WTC11 (cell line): ENCODE measurements around the gene TGFBI. TPM values are rescaled to one million over a fixed set of nuclear protein-coding genes. Genes with fewer than 3 reads are reported as not detected.

Experiments
- ATAC-seq: fragments of 200-7000 bp; cut with Tn5 transposase; 2 replicates; pipeline ENCODE4 v1.10.0; 2021; ENCODE audit warnings: mild to moderate bottlenecking, moderate library complexity
- CTCF ChIA-PET: fragments of 300-600 bp; sonication (Branson Sonifier 250); formaldehyde crosslinking; loops from one replicate; lab custom pipeline; 2021; ENCODE audit warnings: antibody characterized with exemption; lab: Charles Lee
- POLR2A ChIA-PET: fragments of 350-600 bp; sonication (Branson Sonifier 250); formaldehyde crosslinking; loops from one replicate; lab custom pipeline; 2021; ENCODE audit warnings: antibody characterized with exemption; lab: Charles Lee
- DNase-seq: peaks from one replicate; pipeline ENCODE4 v3.0.0; 2021; ENCODE audit warnings: low spot score
- H3K27ac Mint-ChIP-seq: 2 replicates; pipeline ENCODE4 v1.8.0; 2021; ENCODE audit warnings: mixed read lengths
- H3K27me3 Mint-ChIP-seq: 2 replicates; pipeline ENCODE4 v1.8.0; 2021; ENCODE audit warnings: low read depth, mild to moderate bottlenecking, moderate library complexity, mixed read lengths
- H3K36me3 Mint-ChIP-seq: 2 replicates; pipeline ENCODE4 v1.8.0; 2021; ENCODE audit warnings: mixed read lengths
- H3K4me1 Mint-ChIP-seq: 2 replicates; pipeline ENCODE4 v1.8.0; 2022; ENCODE audit warnings: mixed read lengths
- H3K4me3 Mint-ChIP-seq: 2 replicates; pipeline ENCODE4 v1.8.0; 2021; ENCODE audit warnings: mild to moderate bottlenecking, moderate library complexity, mixed read lengths
- H3K9me3 Mint-ChIP-seq: 2 replicates; pipeline ENCODE4 v1.8.0; 2021; ENCODE audit warnings: mixed read lengths
- CBFB ChIP-seq: sonication (generic); formaldehyde crosslinking; IDR thresholded peaks from 2 replicates; pipeline ENCODE4 v1.8.1; 2022; ENCODE audit warnings: mild to moderate bottlenecking, low read depth, missing genetic modification reagents
- CREM ChIP-seq: sonication (generic); formaldehyde crosslinking; IDR thresholded peaks from 2 replicates; pipeline ENCODE4 v1.8.1; 2022; ENCODE audit warnings: mild to moderate bottlenecking, missing genetic modification reagents, moderate library complexity
- ELF4 ChIP-seq: sonication (generic); formaldehyde crosslinking; IDR thresholded peaks from 2 replicates; pipeline ENCODE4 v1.8.1; 2022; ENCODE audit warnings: low read depth, mild to moderate bottlenecking, moderate library complexity, missing genetic modification reagents
- NR1H2 ChIP-seq: sonication (generic); formaldehyde crosslinking; IDR thresholded peaks from 2 replicates; pipeline ENCODE4 v1.9.0; 2021; ENCODE audit warnings: mild to moderate bottlenecking, moderate library complexity, missing genetic modification reagents
- NR2C2 ChIP-seq: sonication (generic); formaldehyde crosslinking; IDR thresholded peaks from 2 replicates; pipeline ENCODE4 v1.8.0; 2022; ENCODE audit warnings: mild to moderate bottlenecking, missing genetic modification reagents
- SOX15 ChIP-seq: fragments of 250-450 bp; sonication (Bioruptor Pico); IDR thresholded peaks from 2 replicates; pipeline ENCODE4 v1.9.0; 2021; ENCODE audit warnings: mild to moderate bottlenecking
- ZNF396 ChIP-seq: fragments of 250-450 bp; sonication (Bioruptor Pico); IDR thresholded peaks from 2 replicates; pipeline ENCODE4 v1.8.0; 2021; ENCODE audit warnings: mild to moderate bottlenecking, moderate library complexity, borderline replicate concordance
- total RNA-seq: library from RNA; stranded (reverse); gene quantifications from 3 replicates; pipeline ENCODE4 v1.2.3, GENCODE V29; 2021
- TF ChIP-seq, protein P1 (sequence below): sonication (generic); formaldehyde crosslinking; IDR thresholded peaks from 2 replicates; pipeline ENCODE4 v1.8.0; 2023; ENCODE audit warnings: missing genetic modification reagents
- TF ChIP-seq, protein P2 (sequence below): sonication (generic); formaldehyde crosslinking; IDR thresholded peaks from 2 replicates; pipeline ENCODE4 v1.8.1; 2022; ENCODE audit warnings: missing genetic modification reagents, borderline replicate concordance
- TF ChIP-seq, protein P3 (sequence below): sonication (generic); formaldehyde crosslinking; IDR thresholded peaks from 2 replicates; pipeline ENCODE4 v1.8.0; 2022; ENCODE audit warnings: mild to moderate bottlenecking, missing genetic modification reagents
- TF ChIP-seq, protein P4 (sequence below): sonication (generic); formaldehyde crosslinking; IDR thresholded peaks from 2 replicates; pipeline ENCODE4 v1.8.1; 2023; ENCODE audit warnings: mild to moderate bottlenecking, missing genetic modification reagents
- TF ChIP-seq, protein P5 (sequence below): sonication (generic); formaldehyde crosslinking; IDR thresholded peaks from 2 replicates; pipeline ENCODE4 v1.8.1; 2022; ENCODE audit warnings: mild to moderate bottlenecking, missing genetic modification reagents, moderate library complexity, borderline replicate concordance
- TF ChIP-seq, protein P6 (sequence below): sonication (generic); formaldehyde crosslinking; IDR thresholded peaks from 2 replicates; pipeline ENCODE4 v1.8.0; 2022; ENCODE audit warnings: mild to moderate bottlenecking, missing genetic modification reagents
- TF ChIP-seq, protein P7 (sequence below): sonication (generic); formaldehyde crosslinking; IDR thresholded peaks from 2 replicates; pipeline ENCODE4 v1.8.0; 2022; ENCODE audit warnings: mild to moderate bottlenecking, missing genetic modification reagents
- TF ChIP-seq, protein P8 (sequence below): fragments of 250-450 bp; sonication (Bioruptor Pico); IDR thresholded peaks from 2 replicates; pipeline ENCODE4 v1.8.0; 2021; ENCODE audit warnings: mild to moderate bottlenecking

Gene TGFBI
- total RNA-seq, 1 experiment from 2014 or later = 7.2 TPM

DNA sequence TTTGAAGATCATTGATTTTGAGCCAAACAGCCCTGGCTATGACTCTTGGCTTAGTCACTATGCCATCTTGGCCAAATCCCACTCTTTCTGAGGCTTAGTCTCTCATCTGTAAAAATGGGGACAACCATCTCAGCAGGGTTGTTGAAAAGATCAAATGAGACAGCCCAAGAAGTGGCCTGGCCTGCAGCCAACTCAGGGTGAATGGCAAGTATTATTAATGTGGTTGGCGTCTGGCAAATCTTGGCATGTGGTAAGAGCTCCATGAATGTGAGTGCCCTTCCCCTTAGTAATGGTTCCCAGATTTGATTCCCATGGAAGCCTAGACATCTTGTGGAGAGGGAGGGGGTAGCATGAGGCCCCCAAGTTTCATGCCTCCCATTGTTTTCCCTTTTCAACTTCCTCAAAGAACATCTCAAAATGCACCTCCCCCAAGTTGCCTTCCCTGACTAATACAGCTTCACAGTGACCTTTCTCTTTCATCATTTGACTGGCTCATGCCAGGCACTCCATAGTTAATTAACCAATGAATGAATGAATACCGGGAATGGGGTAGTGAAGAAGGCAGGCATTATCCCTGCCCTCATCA is 11.8 kb upstream of the TGFBI start:
- Mint-ChIP-seq H3K9me3 (no peaks in the 10 kb centered on the region), H3K27ac (no peak overlapping the region), H3K4me1 (peaks cover 4% of the 10 kb centered on the region; the same call in 1 of the 2 replicates), H3K27me3 (peaks cover 5% of the 10 kb centered on the region; the same call in 1 of the 2 replicates), H3K4me3 (no peak overlapping the region), H3K36me3 (no peaks in the 10 kb centered on the region)
- no peak for DNase-seq
- ChIA-PET CTCF (no interaction called here), POLR2A (no interaction called here)
- ATAC-seq = no peak
- TF ChIP-seq, protein P1, sequence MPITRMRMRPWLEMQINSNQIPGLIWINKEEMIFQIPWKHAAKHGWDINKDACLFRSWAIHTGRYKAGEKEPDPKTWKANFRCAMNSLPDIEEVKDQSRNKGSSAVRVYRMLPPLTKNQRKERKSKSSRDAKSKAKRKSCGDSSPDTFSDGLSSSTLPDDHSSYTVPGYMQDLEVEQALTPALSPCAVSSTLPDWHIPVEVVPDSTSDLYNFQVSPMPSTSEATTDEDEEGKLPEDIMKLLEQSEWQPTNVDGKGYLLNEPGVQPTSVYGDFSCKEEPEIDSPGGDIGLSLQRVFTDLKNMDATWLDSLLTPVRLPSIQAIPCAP (CRISPR knock-in tag) = no peak
- TF ChIP-seq NR2C2 = no peak
- TF ChIP-seq, protein P2, sequence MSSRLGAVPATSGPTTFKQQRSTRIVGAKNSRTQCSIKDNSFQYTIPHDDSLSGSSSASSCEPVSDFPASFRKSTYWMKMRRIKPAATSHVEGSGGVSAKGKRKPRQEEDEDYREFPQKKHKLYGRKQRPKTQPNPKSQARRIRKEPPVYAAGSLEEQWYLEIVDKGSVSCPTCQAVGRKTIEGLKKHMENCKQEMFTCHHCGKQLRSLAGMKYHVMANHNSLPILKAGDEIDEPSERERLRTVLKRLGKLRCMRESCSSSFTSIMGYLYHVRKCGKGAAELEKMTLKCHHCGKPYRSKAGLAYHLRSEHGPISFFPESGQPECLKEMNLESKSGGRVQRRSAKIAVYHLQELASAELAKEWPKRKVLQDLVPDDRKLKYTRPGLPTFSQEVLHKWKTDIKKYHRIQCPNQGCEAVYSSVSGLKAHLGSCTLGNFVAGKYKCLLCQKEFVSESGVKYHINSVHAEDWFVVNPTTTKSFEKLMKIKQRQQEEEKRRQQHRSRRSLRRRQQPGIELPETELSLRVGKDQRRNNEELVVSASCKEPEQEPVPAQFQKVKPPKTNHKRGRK (CRISPR knock-in tag) = no peak
- no peak for TF ChIP-seq CREM (CRISPR knock-in tag)
- TF ChIP-seq ZNF396 (CRISPR knock-in tag) = no peak
- TF ChIP-seq, protein P3, sequence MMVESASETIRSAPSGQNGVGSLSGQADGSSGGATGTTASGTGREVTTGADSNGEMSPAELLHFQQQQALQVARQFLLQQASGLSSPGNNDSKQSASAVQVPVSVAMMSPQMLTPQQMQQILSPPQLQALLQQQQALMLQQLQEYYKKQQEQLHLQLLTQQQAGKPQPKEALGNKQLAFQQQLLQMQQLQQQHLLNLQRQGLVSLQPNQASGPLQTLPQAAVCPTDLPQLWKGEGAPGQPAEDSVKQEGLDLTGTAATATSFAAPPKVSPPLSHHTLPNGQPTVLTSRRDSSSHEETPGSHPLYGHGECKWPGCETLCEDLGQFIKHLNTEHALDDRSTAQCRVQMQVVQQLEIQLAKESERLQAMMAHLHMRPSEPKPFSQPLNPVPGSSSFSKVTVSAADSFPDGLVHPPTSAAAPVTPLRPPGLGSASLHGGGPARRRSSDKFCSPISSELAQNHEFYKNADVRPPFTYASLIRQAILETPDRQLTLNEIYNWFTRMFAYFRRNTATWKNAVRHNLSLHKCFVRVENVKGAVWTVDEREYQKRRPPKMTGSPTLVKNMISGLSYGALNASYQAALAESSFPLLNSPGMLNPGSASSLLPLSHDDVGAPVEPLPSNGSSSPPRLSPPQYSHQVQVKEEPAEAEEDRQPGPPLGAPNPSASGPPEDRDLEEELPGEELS = no peak
- TF ChIP-seq, protein P4, sequence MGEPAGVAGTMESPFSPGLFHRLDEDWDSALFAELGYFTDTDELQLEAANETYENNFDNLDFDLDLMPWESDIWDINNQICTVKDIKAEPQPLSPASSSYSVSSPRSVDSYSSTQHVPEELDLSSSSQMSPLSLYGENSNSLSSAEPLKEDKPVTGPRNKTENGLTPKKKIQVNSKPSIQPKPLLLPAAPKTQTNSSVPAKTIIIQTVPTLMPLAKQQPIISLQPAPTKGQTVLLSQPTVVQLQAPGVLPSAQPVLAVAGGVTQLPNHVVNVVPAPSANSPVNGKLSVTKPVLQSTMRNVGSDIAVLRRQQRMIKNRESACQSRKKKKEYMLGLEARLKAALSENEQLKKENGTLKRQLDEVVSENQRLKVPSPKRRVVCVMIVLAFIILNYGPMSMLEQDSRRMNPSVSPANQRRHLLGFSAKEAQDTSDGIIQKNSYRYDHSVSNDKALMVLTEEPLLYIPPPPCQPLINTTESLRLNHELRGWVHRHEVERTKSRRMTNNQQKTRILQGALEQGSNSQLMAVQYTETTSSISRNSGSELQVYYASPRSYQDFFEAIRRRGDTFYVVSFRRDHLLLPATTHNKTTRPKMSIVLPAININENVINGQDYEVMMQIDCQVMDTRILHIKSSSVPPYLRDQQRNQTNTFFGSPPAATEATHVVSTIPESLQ (CRISPR knock-in tag) = no peak
- no peak for TF ChIP-seq SOX15 (CRISPR knock-in tag)
- no peak for TF ChIP-seq NR1H2 (CRISPR knock-in tag)
- TF ChIP-seq, protein P5, sequence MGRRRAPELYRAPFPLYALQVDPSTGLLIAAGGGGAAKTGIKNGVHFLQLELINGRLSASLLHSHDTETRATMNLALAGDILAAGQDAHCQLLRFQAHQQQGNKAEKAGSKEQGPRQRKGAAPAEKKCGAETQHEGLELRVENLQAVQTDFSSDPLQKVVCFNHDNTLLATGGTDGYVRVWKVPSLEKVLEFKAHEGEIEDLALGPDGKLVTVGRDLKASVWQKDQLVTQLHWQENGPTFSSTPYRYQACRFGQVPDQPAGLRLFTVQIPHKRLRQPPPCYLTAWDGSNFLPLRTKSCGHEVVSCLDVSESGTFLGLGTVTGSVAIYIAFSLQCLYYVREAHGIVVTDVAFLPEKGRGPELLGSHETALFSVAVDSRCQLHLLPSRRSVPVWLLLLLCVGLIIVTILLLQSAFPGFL (CRISPR knock-in tag) = no peak
- no peak for TF ChIP-seq ELF4
- TF ChIP-seq, protein P6, sequence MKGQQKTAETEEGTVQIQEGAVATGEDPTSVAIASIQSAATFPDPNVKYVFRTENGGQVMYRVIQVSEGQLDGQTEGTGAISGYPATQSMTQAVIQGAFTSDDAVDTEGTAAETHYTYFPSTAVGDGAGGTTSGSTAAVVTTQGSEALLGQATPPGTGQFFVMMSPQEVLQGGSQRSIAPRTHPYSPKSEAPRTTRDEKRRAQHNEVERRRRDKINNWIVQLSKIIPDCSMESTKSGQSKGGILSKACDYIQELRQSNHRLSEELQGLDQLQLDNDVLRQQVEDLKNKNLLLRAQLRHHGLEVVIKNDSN (CRISPR knock-in tag) = no peak
- TF ChIP-seq, protein P7, sequence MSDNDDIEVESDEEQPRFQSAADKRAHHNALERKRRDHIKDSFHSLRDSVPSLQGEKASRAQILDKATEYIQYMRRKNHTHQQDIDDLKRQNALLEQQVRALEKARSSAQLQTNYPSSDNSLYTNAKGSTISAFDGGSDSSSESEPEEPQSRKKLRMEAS (CRISPR knock-in tag) = no peak
- TF ChIP-seq, protein P8, sequence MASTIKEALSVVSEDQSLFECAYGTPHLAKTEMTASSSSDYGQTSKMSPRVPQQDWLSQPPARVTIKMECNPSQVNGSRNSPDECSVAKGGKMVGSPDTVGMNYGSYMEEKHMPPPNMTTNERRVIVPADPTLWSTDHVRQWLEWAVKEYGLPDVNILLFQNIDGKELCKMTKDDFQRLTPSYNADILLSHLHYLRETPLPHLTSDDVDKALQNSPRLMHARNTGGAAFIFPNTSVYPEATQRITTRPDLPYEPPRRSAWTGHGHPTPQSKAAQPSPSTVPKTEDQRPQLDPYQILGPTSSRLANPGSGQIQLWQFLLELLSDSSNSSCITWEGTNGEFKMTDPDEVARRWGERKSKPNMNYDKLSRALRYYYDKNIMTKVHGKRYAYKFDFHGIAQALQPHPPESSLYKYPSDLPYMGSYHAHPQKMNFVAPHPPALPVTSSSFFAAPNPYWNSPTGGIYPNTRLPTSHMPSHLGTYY (CRISPR knock-in tag) = no peak
- TF ChIP-seq CBFB (CRISPR knock-in tag) = no peak
